Dorsolateral prefrontal cortex (tissue), 118 donors: ENCODE measurements around the gene MMP11. TPM values are rescaled to one million over a fixed set of nuclear protein-coding genes. Genes with fewer than 3 reads are reported as not detected.

Source experiments
- total RNA-seq, 120 experiments: library from RNA; stranded (reverse); gene quantifications; one replicate each; pipeline versions ENCODE4 v1.2.3 to v1.2.4, GENCODE V29; 2022

The MMP11 gene
- total RNA-seq, 120 experiments from 2014 or later, result 0.32 to 4.5 (median 1.7) TPM; not detected in 1

Other genes starting within 250 kb of the MMP11 start
- 1 to 10 TPM in 6 of 120 experiments, under 1 TPM in 5, not detected in 109; 0.71 to 2.0 (median 1.1) TPM for gene IGLL1, start 192.6 kb upstream of the MMP11 start, total RNA-seq
- gene DRICH1, start 140.5 kb upstream of the MMP11 start, total RNA-seq, result 1 to 10 TPM in 58 of 120 experiments, under 1 TPM in 49, not detected in 13; 0.39 to 3.2 (median 1.1) TPM
- 1 to 10 TPM in 5 of 120 experiments, under 1 TPM in 15, not detected in 100; 0.12 to 2.3 (median 0.67) TPM for gene RGL4, start 81.8 kb upstream of the MMP11 start, total RNA-seq
- gene ZNF70, start 21.7 kb upstream of the MMP11 start, total RNA-seq, result 10 to 100 TPM in 5 of 120 experiments, 1 to 10 TPM in 115; 4.8 to 12.5 (median 7.4) TPM
- 1 to 10 TPM in 88 of 120 experiments, under 1 TPM in 2, not detected in 30; 0.93 to 5.8 (median 2.1) TPM for gene VPREB3, start 18.4 kb upstream of the MMP11 start, total RNA-seq
- gene C22orf15, start 9.9 kb upstream of the MMP11 start, total RNA-seq, result under 1 TPM in 4 of 120 experiments, not detected in 116; 0.26 to 0.74 (median 0.47) TPM
- gene CHCHD10, start 4.9 kb upstream of the MMP11 start, total RNA-seq, result 100 to 1,000 TPM in 119 of 120 experiments, 10 to 100 TPM in 1; 87.5 to 320 (median 183) TPM
- gene SMARCB1, start 14.1 kb downstream of the MMP11 start, total RNA-seq, result 10 to 100 TPM; 60.2 to 91.8 (median 72.1) TPM
- 10 to 100 TPM in 1 of 120 experiments, 1 to 10 TPM in 108, under 1 TPM in 11; 0.56 to 10.6 (median 2.5) TPM for gene DERL3, start 66.2 kb downstream of the MMP11 start, total RNA-seq
- gene SLC2A11, start 85.0 kb downstream of the MMP11 start, total RNA-seq, result 10 to 100 TPM; 25.3 to 69.8 (median 42.4) TPM
- gene MIF, start 121.5 kb downstream of the MMP11 start, total RNA-seq, result 100 to 1,000 TPM; 175 to 552 (median 413) TPM
- 10 to 100 TPM in 91 of 120 experiments, 1 to 10 TPM in 28, not detected in 1; 2.3 to 55.6 (median 17.1) TPM for gene GSTT2B, start 188.3 kb downstream of the MMP11 start, total RNA-seq
- 1 to 10 TPM in 69 of 120 experiments, under 1 TPM in 4, not detected in 47; 0.30 to 5.3 (median 2.0) TPM for gene DDTL, start 194.0 kb downstream of the MMP11 start, total RNA-seq
- 100 to 1,000 TPM in 8 of 120 experiments, 10 to 100 TPM in 112; 44.8 to 112 (median 76.1) TPM for gene DDT, start 201.6 kb downstream of the MMP11 start, total RNA-seq
- gene GSTT2, start 207.3 kb downstream of the MMP11 start, total RNA-seq, result 1 to 10 TPM in 35 of 120 experiments, under 1 TPM in 11, not detected in 74; 0.62 to 7.9 (median 1.5) TPM
- gene GSTT4, start 232.6 kb downstream of the MMP11 start, total RNA-seq, result under 1 TPM in 1 of 120 experiments, not detected in 119; 0.73 TPM
- gene CABIN1, start 238.5 kb downstream of the MMP11 start, total RNA-seq, result 100 to 1,000 TPM in 89 of 120 experiments, 10 to 100 TPM in 31; 67.1 to 149 (median 111) TPM